T47D (cell line): ENCODE results near the gene P2RY12.
A peak's percentile ranks its signal among the peaks of the same experiment; 100 is the strongest.

Source experiments
- DNase-seq, 2 experiments: peaks; one replicate each; pipeline versions ENCODE4 v3.0.0 to v3.0.0-alpha.2; 2011 to 2012; ENCODE audit warnings: low read depth in 1 of 2, low spot score in 1 of 2
- JUND ChIP-seq: IDR thresholded peaks from 2 replicates; pipeline ENCODE4 v1.6.1; 2012; ENCODE audit warnings: low read depth
- in situ Hi-C: cut with HindIII; loops from 2 replicates; pipeline ENCODE4 v1.10.0; 2016; ENCODE audit warnings: low sequenced_read_pairs, low pct_unique_long_range_greater_than_20kb

P2RY12 gene

GRCh38 chr3:151386056-151386455, 1.5 kb upstream of the P2RY12 start:
- no peak for DNase-seq
- in situ Hi-C loops = no loop called here
- no peak for TF ChIP-seq JUND

GRCh38 chr3:151383956-151384355, 597 bp downstream of the P2RY12 start:
- DNase-seq = no peak
- in situ Hi-C loops = no loop called here
- TF ChIP-seq JUND = no peak

- no peak for DNase-seq
- in situ Hi-C loops = no loop called here
- TF ChIP-seq JUND = no peak
Measured at GRCh38 chr3:151383111-151383510, 1.4 kb downstream of the P2RY12 start.

DNA sequence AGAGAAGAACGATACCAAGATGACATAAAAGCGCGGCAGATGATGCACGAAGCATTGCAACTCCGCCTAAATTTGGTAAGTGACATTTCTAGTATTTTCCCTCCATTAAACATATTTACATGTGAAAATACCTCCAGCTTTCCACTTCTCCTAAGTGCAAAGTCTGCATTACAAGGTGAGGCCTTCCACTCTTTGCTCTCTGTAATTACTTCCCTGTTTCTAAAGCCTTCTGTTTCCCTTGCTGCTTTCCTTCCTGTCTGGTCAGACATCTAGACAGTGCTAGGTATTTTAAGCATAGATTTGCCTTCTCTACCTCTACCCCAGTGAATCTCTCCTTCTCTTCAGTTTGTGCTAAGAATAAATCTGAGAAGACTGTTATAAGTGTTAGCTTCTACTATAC, 1.9 kb downstream of the P2RY12 start:
- TF ChIP-seq JUND = no peak
- no peak for DNase-seq
- in situ Hi-C loops = no loop called here

- in situ Hi-C loops = no loop called here
- TF ChIP-seq JUND = no peak
- peak in 1 of 2 experiments; percentile 50 for DNase-seq
Measured at GRCh38 chr3:151379083-151379734, 5.3 kb downstream of the P2RY12 start.

GRCh38 chr3:151377768-151378385, 6.7 kb downstream of the P2RY12 start:
- no peak for TF ChIP-seq JUND
- in situ Hi-C loops = no loop called here

GRCh38 chr3:151372063-151372820, 12.3 kb downstream of the P2RY12 start:
- in situ Hi-C loops = no loop called here
- DNase-seq = no peak

More at GRCh38 chr3:151377768-151378385, 6.7 kb downstream of the P2RY12 start:
- DNase-seq = no peak

DNA sequence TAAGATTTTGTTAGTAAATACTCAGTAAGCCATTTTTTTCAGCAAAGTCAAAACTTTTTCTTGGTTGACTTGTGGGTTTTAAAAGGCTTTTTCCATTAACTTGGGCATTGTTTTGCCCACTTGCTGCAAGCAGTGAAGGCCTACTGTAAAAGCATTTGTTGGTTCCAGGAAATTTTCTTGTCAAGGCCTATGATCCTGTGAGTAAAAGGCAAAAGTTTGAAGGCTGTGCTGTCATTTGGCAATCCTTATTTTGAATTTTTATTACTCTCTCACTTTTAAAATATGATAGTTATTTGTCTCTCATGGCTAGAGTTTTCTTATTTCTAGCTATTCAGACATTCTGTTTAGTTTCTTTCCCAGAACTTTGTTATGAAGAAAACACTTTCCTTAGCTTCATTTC, 13.0 kb downstream of the P2RY12 start:
- TF ChIP-seq JUND = no peak
- in situ Hi-C loops = no loop called here
- DNase-seq = no peak

More at GRCh38 chr3:151372063-151372820, 12.3 kb downstream of the P2RY12 start:
- no peak for TF ChIP-seq JUND

- TF ChIP-seq JUND = no peak
- in situ Hi-C loops = no loop called here
- no peak for DNase-seq
Measured at GRCh38 chr3:151367448-151367847, 17.1 kb downstream of the P2RY12 start.

DNA sequence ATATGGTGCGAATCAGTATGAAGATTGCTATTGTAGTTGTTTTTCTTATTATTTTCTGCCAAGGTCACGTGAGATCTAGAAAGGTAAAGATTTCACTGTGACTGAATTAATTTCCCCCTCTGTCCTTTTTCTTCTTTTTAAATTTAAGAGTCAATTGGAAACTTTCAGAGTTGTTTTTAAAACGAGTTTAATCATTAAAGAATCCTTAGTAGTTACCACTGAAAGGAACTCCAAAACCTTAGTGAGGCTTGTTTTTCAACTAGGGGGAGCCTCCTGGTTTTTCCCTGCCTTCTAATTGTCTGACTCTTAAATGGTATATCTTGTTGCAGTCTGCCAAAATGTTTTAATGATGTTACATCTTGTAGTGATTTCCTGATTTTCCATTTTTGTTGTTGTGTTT, 17.6 kb downstream of the P2RY12 start:
- in situ Hi-C loops = no loop called here
- no peak for DNase-seq
- no peak for TF ChIP-seq JUND

DNA sequence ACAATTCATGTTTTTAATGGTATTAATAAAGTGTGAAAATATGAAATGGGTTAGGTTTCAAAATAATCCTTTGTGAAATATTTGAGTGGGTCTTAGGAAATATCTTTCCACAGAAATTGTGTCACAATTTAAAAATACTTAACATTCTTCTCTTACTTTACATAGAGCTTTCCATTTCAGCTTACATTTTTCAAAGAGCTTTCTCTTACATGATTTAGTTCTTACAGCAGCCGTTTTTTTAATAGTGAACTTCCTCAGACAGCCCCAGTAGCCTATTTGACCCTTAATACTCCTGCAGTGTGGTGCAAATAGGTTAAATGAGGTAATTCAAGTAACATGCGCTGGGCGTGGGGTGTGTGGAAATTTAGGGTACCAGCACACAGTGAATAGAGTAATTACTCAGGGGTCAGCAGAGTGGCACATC, 21.8 kb downstream of the P2RY12 start:
- TF ChIP-seq JUND = no peak
- in situ Hi-C loops = no loop called here
- DNase-seq = no peak

DNA sequence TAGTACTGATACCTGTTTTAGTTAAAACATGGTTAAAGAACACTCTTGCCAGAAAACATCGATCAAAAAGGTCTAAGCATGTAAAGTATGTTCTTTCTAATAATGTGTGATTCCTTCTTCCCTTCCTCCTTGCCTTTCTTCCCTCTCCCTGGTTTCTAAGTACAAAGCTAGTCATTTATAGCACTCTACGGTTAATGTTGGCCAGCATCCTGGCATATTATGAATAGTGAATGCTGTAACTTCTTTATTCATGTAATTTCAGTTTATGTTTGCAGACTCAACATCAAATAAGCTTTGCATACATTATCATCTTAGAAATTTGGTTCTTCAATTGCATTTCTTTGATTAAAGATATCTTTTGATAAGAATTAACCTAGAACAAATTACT, 27.1 kb downstream of the P2RY12 start:
- no peak for DNase-seq
- in situ Hi-C loops = no loop called here
- no peak for TF ChIP-seq JUND
